ENCODE data around the gene HTT. TPM values are rescaled to one million over a fixed set of nuclear protein-coding genes. Genes with fewer than 3 reads are reported as not detected.

HTT gene
- total and polyA plus RNA-seq, 4 donors = 8.6 to 39.8 (median 16.4) TPM

GRCh38 chr4:3127112-3127511, 52.6 kb downstream of the HTT start:
- Histone ChIP-seq H3K27ac (ENCODE audit: low read depth in 1 of 2, low read length in 2 of 2) (no peak overlapping the region), H3K9ac (ENCODE audit: low read depth in 1 of 2, low read length in 2 of 2) (no peak overlapping the region), H3K27me3 (ENCODE audit: control insufficient read depth in 4 of 4, insufficient read depth in 4 of 4, low read length in 3 of 4) (no peaks in the 10 kb centered on the region), H3K9me3 (ENCODE audit: control insufficient read depth in 4 of 4, low read length in 3 of 4) (no peaks in the 10 kb centered on the region), H3K4me1 (ENCODE audit: control insufficient read depth in 4 of 4, insufficient read depth in 4 of 4, low read length in 3 of 4) (no peaks in the 10 kb centered on the region), H3K4me3 (ENCODE audit: low read depth in 1 of 3, low read length in 3 of 3) (no peak overlapping the region), H3K36me3 (ENCODE audit: control insufficient read depth in 4 of 4, insufficient read depth in 3 of 4, low read depth in 1 of 4, low read length in 3 of 4) (peaks cover 13 to 62% (median 36%) of the 10 kb centered on the region in 4 donors)
- WGBS = 89% methylated on average over 7 of the region's 7 CpGs
- no peak for DNase-seq (ENCODE audit: low spot score)
- TF ChIP-seq FOXA1 (IDR thresholded peaks at IDR 0.05) = no peak
- no peak for TF ChIP-seq YY1 (IDR thresholded peaks at IDR 0.05)
- no peak for TF ChIP-seq ATF3 (IDR thresholded peaks at IDR 0.05)
- TF ChIP-seq NR2F2 (IDR thresholded peaks at IDR 0.05) = peak; percentile 57

DNA sequence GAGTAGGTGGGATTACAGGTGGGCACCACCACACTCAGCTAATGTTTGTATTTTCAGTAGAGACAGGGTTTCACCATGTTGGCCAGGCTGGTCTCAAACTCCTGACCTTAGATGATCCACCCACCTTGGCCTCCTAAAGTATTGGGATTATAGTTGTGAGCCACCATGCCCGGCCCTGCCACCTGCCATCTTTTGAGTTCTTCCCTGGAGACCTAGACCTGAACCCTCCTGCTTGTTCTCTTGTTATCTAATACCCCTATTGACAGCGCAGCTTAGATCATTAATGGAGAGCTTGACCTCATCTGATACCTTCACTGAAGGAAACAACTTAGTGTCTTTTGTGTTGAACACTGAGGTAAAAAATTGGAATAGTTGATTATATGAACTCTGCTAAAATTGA, 53.6 kb downstream of the HTT start:
- H3K27ac ChIP-seq (ENCODE audit: low read depth in 1 of 2, low read length in 2 of 2) = no peak overlapping the region
- no peak for DNase-seq (ENCODE audit: low spot score)
- H3K27me3 ChIP-seq (ENCODE audit: control insufficient read depth in 4 of 4, insufficient read depth in 4 of 4, low read length in 3 of 4) = no peaks in the 10 kb centered on the region
- no peaks in the 10 kb centered on the region for H3K9me3 ChIP-seq (ENCODE audit: control insufficient read depth in 4 of 4, low read length in 3 of 4)
- TF ChIP-seq EGR1 (IDR thresholded peaks at IDR 0.05; ENCODE audit: low read depth in 2 of 2) = no peak
- no peak for TF ChIP-seq SP1 (IDR thresholded peaks at IDR 0.05)
- no peak for TF ChIP-seq FOXA2 (IDR thresholded peaks at IDR 0.05)
- no peak for TF ChIP-seq MAX (IDR thresholded peaks at IDR 0.05)
- TF ChIP-seq JUND (IDR thresholded peaks at IDR 0.05) = no peak
- TF ChIP-seq, protein P1, sequence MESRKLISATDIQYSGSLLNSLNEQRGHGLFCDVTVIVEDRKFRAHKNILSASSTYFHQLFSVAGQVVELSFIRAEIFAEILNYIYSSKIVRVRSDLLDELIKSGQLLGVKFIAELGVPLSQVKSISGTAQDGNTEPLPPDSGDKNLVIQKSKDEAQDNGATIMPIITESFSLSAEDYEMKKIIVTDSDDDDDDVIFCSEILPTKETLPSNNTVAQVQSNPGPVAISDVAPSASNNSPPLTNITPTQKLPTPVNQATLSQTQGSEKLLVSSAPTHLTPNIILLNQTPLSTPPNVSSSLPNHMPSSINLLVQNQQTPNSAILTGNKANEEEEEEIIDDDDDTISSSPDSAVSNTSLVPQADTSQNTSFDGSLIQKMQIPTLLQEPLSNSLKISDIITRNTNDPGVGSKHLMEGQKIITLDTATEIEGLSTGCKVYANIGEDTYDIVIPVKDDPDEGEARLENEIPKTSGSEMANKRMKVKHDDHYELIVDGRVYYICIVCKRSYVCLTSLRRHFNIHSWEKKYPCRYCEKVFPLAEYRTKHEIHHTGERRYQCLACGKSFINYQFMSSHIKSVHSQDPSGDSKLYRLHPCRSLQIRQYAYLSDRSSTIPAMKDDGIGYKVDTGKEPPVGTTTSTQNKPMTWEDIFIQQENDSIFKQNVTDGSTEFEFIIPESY (IDR thresholded peaks at IDR 0.05) = no peak
- TF ChIP-seq TAF1 (conservative IDR thresholded peaks at IDR 0.05) = no peak
- TF ChIP-seq GABPA (IDR thresholded peaks at IDR 0.05 in 1 of 2, conservative IDR thresholded peaks at IDR 0.05 in 1 of 2) = no peak
- no peak for TF ChIP-seq HNF4A (conservative IDR thresholded peaks at IDR 0.05)
- no peak for TF ChIP-seq YY1 (IDR thresholded peaks at IDR 0.05)
- 96% methylated on average over 2 of the region's 2 CpGs for WGBS
- peaks cover 16 to 68% (median 42%) of the 10 kb centered on the region in 4 donors for H3K36me3 ChIP-seq (ENCODE audit: control insufficient read depth in 4 of 4, insufficient read depth in 3 of 4, low read depth in 1 of 4, low read length in 3 of 4)
- no peak overlapping the region for H3K9ac ChIP-seq (ENCODE audit: low read depth in 1 of 2, low read length in 2 of 2)
- H3K4me3 ChIP-seq (ENCODE audit: low read depth in 1 of 3, low read length in 3 of 3) = no peak overlapping the region
- H3K4me1 ChIP-seq (ENCODE audit: control insufficient read depth in 4 of 4, insufficient read depth in 4 of 4, low read length in 3 of 4) = no peaks in the 10 kb centered on the region

GRCh38 chr4:3128976-3129375, 54.5 kb downstream of the HTT start:
- WGBS = 93% methylated on average over 1 of the region's 1 CpG
- H3K36me3 ChIP-seq (ENCODE audit: control insufficient read depth in 4 of 4, insufficient read depth in 3 of 4, low read depth in 1 of 4, low read length in 3 of 4) = peaks cover 18 to 72% (median 42%) of the 10 kb centered on the region in 4 donors

More at GRCh38 chr4:3128976-3129375, 54.5 kb downstream of the HTT start:
- H3K9ac ChIP-seq (ENCODE audit: low read depth in 1 of 2, low read length in 2 of 2) = no peak overlapping the region
- H3K27me3 ChIP-seq (ENCODE audit: control insufficient read depth in 4 of 4, insufficient read depth in 4 of 4, low read length in 3 of 4) = no peaks in the 10 kb centered on the region
- no peaks in the 10 kb centered on the region for H3K4me1 ChIP-seq (ENCODE audit: control insufficient read depth in 4 of 4, insufficient read depth in 4 of 4, low read length in 3 of 4)
- H3K27ac ChIP-seq (ENCODE audit: low read depth in 1 of 2, low read length in 2 of 2) = no peak overlapping the region
- no peak for TF ChIP-seq SP1 (IDR thresholded peaks at IDR 0.05)
- no peak for TF ChIP-seq RXRA (IDR thresholded peaks at IDR 0.05)
- no peak for TF ChIP-seq JUND (IDR thresholded peaks at IDR 0.05)
- no peak for TF ChIP-seq FOXA2 (IDR thresholded peaks at IDR 0.05)
- TF ChIP-seq MAX (IDR thresholded peaks at IDR 0.05) = no peak
- no peak for TF ChIP-seq RAD21 (IDR thresholded peaks at IDR 0.05)
- TF ChIP-seq, protein P2, sequence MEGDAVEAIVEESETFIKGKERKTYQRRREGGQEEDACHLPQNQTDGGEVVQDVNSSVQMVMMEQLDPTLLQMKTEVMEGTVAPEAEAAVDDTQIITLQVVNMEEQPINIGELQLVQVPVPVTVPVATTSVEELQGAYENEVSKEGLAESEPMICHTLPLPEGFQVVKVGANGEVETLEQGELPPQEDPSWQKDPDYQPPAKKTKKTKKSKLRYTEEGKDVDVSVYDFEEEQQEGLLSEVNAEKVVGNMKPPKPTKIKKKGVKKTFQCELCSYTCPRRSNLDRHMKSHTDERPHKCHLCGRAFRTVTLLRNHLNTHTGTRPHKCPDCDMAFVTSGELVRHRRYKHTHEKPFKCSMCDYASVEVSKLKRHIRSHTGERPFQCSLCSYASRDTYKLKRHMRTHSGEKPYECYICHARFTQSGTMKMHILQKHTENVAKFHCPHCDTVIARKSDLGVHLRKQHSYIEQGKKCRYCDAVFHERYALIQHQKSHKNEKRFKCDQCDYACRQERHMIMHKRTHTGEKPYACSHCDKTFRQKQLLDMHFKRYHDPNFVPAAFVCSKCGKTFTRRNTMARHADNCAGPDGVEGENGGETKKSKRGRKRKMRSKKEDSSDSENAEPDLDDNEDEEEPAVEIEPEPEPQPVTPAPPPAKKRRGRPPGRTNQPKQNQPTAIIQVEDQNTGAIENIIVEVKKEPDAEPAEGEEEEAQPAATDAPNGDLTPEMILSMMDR (IDR thresholded peaks at IDR 0.05; ENCODE audit: low read depth, low read length, missing input control) = no peak
- TF ChIP-seq NR2F2 (IDR thresholded peaks at IDR 0.05) = no peak
- TF ChIP-seq, protein P1 (IDR thresholded peaks at IDR 0.05) = no peak
- TF ChIP-seq YY1 (IDR thresholded peaks at IDR 0.05) = no peak
- TF ChIP-seq FOXA1 (IDR thresholded peaks at IDR 0.05) = no peak
- no peak for TF ChIP-seq TAF1 (conservative IDR thresholded peaks at IDR 0.05)
- H3K9me3 ChIP-seq (ENCODE audit: control insufficient read depth in 4 of 4, low read length in 3 of 4) = no peaks in the 10 kb centered on the region
- no peak overlapping the region for H3K4me3 ChIP-seq (ENCODE audit: low read depth in 1 of 3, low read length in 3 of 3)
- no peak for DNase-seq (ENCODE audit: low spot score)
